ENCODE measurements around the gene ABHD12.
A peak's percentile ranks its signal among the peaks of the same experiment; 100 is the strongest.

Gene ABHD12

GRCh38 chr20:25289886-25290597, 100.6 kb downstream of the ABHD12 start:
- no peak for DNase-seq (ENCODE audit: low read depth)

GRCh38 chr20:25288291-25289181, 102.1 kb downstream of the ABHD12 start:
- no peak for DNase-seq (ENCODE audit: low read depth)

GRCh38 chr20:25287631-25288290, 102.9 kb downstream of the ABHD12 start:
- no peak for DNase-seq (ENCODE audit: low read depth)

- DNase-seq (ENCODE audit: low read depth): no peak
Observed at GRCh38 chr20:25286917-25287316, 103.7 kb downstream of the ABHD12 start.

GRCh38 chr20:25285856-25286798, 104.5 kb downstream of the ABHD12 start:
- no peak for DNase-seq (ENCODE audit: low read depth)

- no peak for DNase-seq (ENCODE audit: low read depth)
Observed at GRCh38 chr20:25285091-25285647, 105.5 kb downstream of the ABHD12 start.

GRCh38 chr20:25284131-25284601, 106.5 kb downstream of the ABHD12 start:
- DNase-seq (ENCODE audit: low read depth): no peak

- no peak for DNase-seq (ENCODE audit: low read depth)
Observed at GRCh38 chr20:25283221-25283951, 107.2 kb downstream of the ABHD12 start.

GRCh38 chr20:25282796-25283195, 107.8 kb downstream of the ABHD12 start:
- no peak for DNase-seq (ENCODE audit: low read depth)

GRCh38 chr20:25282034-25282781, 108.4 kb downstream of the ABHD12 start:
- no peak for DNase-seq (ENCODE audit: low read depth)

GRCh38 chr20:25281541-25281991, 109.1 kb downstream of the ABHD12 start:
- DNase-seq (ENCODE audit: low read depth): no peak

- no peak for DNase-seq (ENCODE audit: low read depth)
Observed at GRCh38 chr20:25280574-25281535, 109.8 kb downstream of the ABHD12 start.

- DNase-seq (ENCODE audit: low read depth): no peak
Observed at GRCh38 chr20:25280051-25280573, 110.5 kb downstream of the ABHD12 start.

- peak; percentile 26 for DNase-seq (ENCODE audit: low read depth)
Observed at GRCh38 chr20:25279403-25279802, 111.2 kb downstream of the ABHD12 start.

GRCh38 chr20:25278636-25279361, 111.8 kb downstream of the ABHD12 start:
- no peak for DNase-seq (ENCODE audit: low read depth)

- no peak for DNase-seq (ENCODE audit: low read depth)
Observed at GRCh38 chr20:25277941-25278521, 112.6 kb downstream of the ABHD12 start.

All from fibroblast of gingiva (primary cell).